ENCODE measurements around the gene SC5D. TPM values are rescaled to one million over a fixed set of nuclear protein-coding genes. Genes with fewer than 3 reads are reported as not detected.

The SC5D gene
- total RNA-seq, 1 experiment from 2014 or later, result 25.9 TPM

DNA sequence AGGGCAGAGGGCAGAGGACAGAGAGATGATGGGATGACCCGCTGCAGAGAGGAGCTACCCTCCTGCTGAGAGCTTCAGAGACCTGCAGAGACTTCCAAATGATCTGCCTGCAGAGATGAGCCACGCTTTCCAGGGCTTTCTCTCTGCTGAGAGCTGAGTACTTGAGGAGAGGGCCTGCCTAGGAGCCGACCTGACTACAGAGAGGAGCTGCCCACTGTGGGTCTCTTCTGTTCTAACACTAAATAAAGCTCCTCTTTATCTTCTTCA lies 45.9 kb upstream of the SC5D start:
- Mint-ChIP-seq H3K4me3 (ENCODE audit: unreplicated experiment) (no peak overlapping the region), H3K27ac (ENCODE audit: low read depth, unreplicated experiment) (no peak overlapping the region), H3K9me3 (ENCODE audit: unreplicated experiment) (no peaks in the 10 kb centered on the region), H3K27me3 (ENCODE audit: insufficient read depth, unreplicated experiment) (peaks cover 11% of the 10 kb centered on the region), H3K36me3 (ENCODE audit: insufficient read depth, unreplicated experiment) (no peaks in the 10 kb centered on the region), H3K4me1 (ENCODE audit: insufficient read depth, unreplicated experiment) (no peaks in the 10 kb centered on the region)
- POLR2A ChIA-PET, result interaction anchor here (0.5 kb wide), 1 partner anchor 1327 kb away, joined by 3 read pairs; no protein-coding TSS in a partner anchor
- intact Hi-C loops (cut with micrococcal nuclease), result no loop called here
- DNase-seq (ENCODE audit: unreplicated experiment), result no peak
- no TSS peak for BruUV-seq (replicated peaks)
- CTCF ChIA-PET, result no interaction called here
- no peak for TF ChIP-seq CTCF (IDR thresholded peaks at IDR 0.05; ENCODE audit: unreplicated experiment)

GRCh38 chr11:121248496-121248895 lies 44.1 kb upstream of the SC5D start:
- no peak for DNase-seq (ENCODE audit: unreplicated experiment)
- CTCF ChIA-PET, result interaction anchor here (0.6 to 1.4 kb wide), 8 partner anchors 13 to 555 kb away, joined by 3 to 4 read pairs (median 3); no protein-coding TSS in a partner anchor
- no peak overlapping the region for H3K4me3 Mint-ChIP-seq (ENCODE audit: unreplicated experiment)
- H3K27ac Mint-ChIP-seq (ENCODE audit: low read depth, unreplicated experiment), result no peak overlapping the region
- no peak for TF ChIP-seq CTCF (IDR thresholded peaks at IDR 0.05; ENCODE audit: unreplicated experiment)
- BruUV-seq (replicated peaks), result no TSS peak
- no peaks in the 10 kb centered on the region for H3K27me3 Mint-ChIP-seq (ENCODE audit: insufficient read depth, unreplicated experiment)
- H3K36me3 Mint-ChIP-seq (ENCODE audit: insufficient read depth, unreplicated experiment), result no peaks in the 10 kb centered on the region
- H3K4me1 Mint-ChIP-seq (ENCODE audit: insufficient read depth, unreplicated experiment), result no peaks in the 10 kb centered on the region
- H3K9me3 Mint-ChIP-seq (ENCODE audit: unreplicated experiment), result no peaks in the 10 kb centered on the region
- POLR2A ChIA-PET, result no interaction called here
- intact Hi-C loops (cut with micrococcal nuclease), result no loop called here

GRCh38 chr11:121249039-121249663 lies 43.4 kb upstream of the SC5D start:
- Mint-ChIP-seq H3K4me3 (ENCODE audit: unreplicated experiment) (no peak overlapping the region), H3K4me1 (ENCODE audit: insufficient read depth, unreplicated experiment) (no peaks in the 10 kb centered on the region), H3K27me3 (ENCODE audit: insufficient read depth, unreplicated experiment) (no peaks in the 10 kb centered on the region), H3K9me3 (ENCODE audit: unreplicated experiment) (peaks cover 4% of the 10 kb centered on the region), H3K27ac (ENCODE audit: low read depth, unreplicated experiment) (no peak overlapping the region), H3K36me3 (ENCODE audit: insufficient read depth, unreplicated experiment) (no peaks in the 10 kb centered on the region)
- intact Hi-C loops (cut with micrococcal nuclease), result loop anchor here (1.0 kb wide), 2 partner anchors 43 to 342 kb away; partner anchors contain the start of gene SC5D
- CTCF ChIA-PET, result interaction anchor here (0.6 to 1.4 kb wide), 4 partner anchors 14 to 554 kb away, joined by 3 to 4 read pairs (median 3); no protein-coding TSS in a partner anchor
- BruUV-seq (replicated peaks), result no TSS peak
- POLR2A ChIA-PET, result interaction anchor here (1.6 to 1.7 kb wide), 2 partner anchors 21 to 43 kb away, joined by 3 to 5 read pairs; partner anchors contain the start of gene SC5D
- DNase-seq (ENCODE audit: unreplicated experiment), result peak; percentile 56
- TF ChIP-seq CTCF (IDR thresholded peaks at IDR 0.05; ENCODE audit: unreplicated experiment), result peak; percentile 59

DNA sequence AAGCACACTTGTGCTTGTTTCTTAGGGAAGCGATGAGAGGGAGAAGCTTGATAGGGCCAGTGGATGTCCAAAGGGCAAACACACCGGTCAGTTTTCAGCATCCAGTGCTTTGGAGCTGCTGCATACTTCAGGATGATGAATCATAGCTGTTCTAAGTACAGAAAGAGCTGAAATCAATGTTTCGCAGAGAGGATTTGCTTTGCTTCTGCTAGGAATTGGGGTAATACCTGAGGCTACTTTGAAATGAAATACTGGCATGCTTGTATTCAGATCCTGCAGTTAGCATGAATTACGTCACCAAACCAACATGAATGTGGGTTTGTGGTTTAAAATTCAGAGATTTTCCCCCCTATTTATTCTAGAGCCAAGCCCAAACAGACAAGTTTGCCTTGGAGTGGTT lies 41.7 kb upstream of the SC5D start:
- peaks cover 8% of the 10 kb centered on the region for H3K9me3 Mint-ChIP-seq (ENCODE audit: unreplicated experiment)
- intact Hi-C loops (cut with micrococcal nuclease), result no loop called here
- H3K27ac Mint-ChIP-seq (ENCODE audit: low read depth, unreplicated experiment), result no peak overlapping the region
- H3K4me1 Mint-ChIP-seq (ENCODE audit: insufficient read depth, unreplicated experiment), result no peaks in the 10 kb centered on the region
- no peaks in the 10 kb centered on the region for H3K27me3 Mint-ChIP-seq (ENCODE audit: insufficient read depth, unreplicated experiment)
- no peak overlapping the region for H3K4me3 Mint-ChIP-seq (ENCODE audit: unreplicated experiment)
- H3K36me3 Mint-ChIP-seq (ENCODE audit: insufficient read depth, unreplicated experiment), result no peaks in the 10 kb centered on the region
- DNase-seq (ENCODE audit: unreplicated experiment), result no peak
- CTCF ChIA-PET, result interaction anchor here (0.6 to 1.6 kb wide), 6 partner anchors 15 to 1691 kb away, joined by 3 to 4 read pairs (median 3); no protein-coding TSS in a partner anchor
- POLR2A ChIA-PET, result interaction anchor here (1.1 to 1.7 kb wide), 4 partner anchors 19 to 343 kb away, joined by 3 to 5 read pairs (median 3); partner anchors contain the start of gene SC5D
- no peak for TF ChIP-seq CTCF (IDR thresholded peaks at IDR 0.05; ENCODE audit: unreplicated experiment)
- no TSS peak for BruUV-seq (replicated peaks)
